Ishikawa (cell line): Measurements from ENCODE around the gene SAFB.
A peak's percentile ranks its signal among the peaks of the same experiment; 100 is the strongest.

Source experiments
- CEBPB ChIP-seq: IDR thresholded peaks from 2 replicates; pipeline ENCODE4 v1.6.1; 2012
- CREB1 ChIP-seq: IDR thresholded peaks from 2 replicates; pipeline ENCODE4 v1.6.1; 2012; ENCODE audit warnings: low read depth
- EGR1 ChIP-seq: IDR thresholded peaks from 2 replicates; pipeline ENCODE4 v1.6.1; 2012
- EP300 ChIP-seq: IDR thresholded peaks from 2 replicates; pipeline ENCODE4 v1.6.1; 2012; ENCODE audit warnings: borderline replicate concordance
- FOXM1 ChIP-seq: IDR thresholded peaks from 2 replicates; pipeline ENCODE4 v1.6.1; 2012; ENCODE audit warnings: low read depth, borderline replicate concordance
- NFIC ChIP-seq: IDR thresholded peaks from 2 replicates; pipeline ENCODE4 v1.6.1; 2012
- RAD21 ChIP-seq: IDR thresholded peaks from 2 replicates; pipeline ENCODE4 v1.6.1; 2012; ENCODE audit warnings: low read depth
- TAF1 ChIP-seq: IDR thresholded peaks from 2 replicates; pipeline ENCODE4 v1.6.1; 2012; ENCODE audit warnings: low read depth, mild to moderate bottlenecking
- TCF12 ChIP-seq: IDR thresholded peaks from 2 replicates; pipeline ENCODE4 v1.6.1; 2012; ENCODE audit warnings: low read depth
- TEAD4 ChIP-seq: IDR thresholded peaks from 2 replicates; pipeline ENCODE4 v1.6.1; 2012
- YY1 ChIP-seq: IDR thresholded peaks from 2 replicates; pipeline ENCODE4 v1.6.1; 2012; ENCODE audit warnings: low read depth
- ZBTB7A ChIP-seq: IDR thresholded peaks from 2 replicates; pipeline ENCODE4 v1.6.1; 2012; ENCODE audit warnings: low read depth
- TF ChIP-seq, protein P1 (sequence below): IDR thresholded peaks from 2 replicates; pipeline ENCODE4 v1.6.1; 2012
- TF ChIP-seq, protein P2 (sequence below): IDR thresholded peaks from 2 replicates; pipeline ENCODE4 v1.6.1; 2012; ENCODE audit warnings: low read depth, mild to moderate bottlenecking
- TF ChIP-seq, protein P3 (sequence below): IDR thresholded peaks from 2 replicates; pipeline ENCODE4 v1.6.1; 2012

Gene SAFB

DNA sequence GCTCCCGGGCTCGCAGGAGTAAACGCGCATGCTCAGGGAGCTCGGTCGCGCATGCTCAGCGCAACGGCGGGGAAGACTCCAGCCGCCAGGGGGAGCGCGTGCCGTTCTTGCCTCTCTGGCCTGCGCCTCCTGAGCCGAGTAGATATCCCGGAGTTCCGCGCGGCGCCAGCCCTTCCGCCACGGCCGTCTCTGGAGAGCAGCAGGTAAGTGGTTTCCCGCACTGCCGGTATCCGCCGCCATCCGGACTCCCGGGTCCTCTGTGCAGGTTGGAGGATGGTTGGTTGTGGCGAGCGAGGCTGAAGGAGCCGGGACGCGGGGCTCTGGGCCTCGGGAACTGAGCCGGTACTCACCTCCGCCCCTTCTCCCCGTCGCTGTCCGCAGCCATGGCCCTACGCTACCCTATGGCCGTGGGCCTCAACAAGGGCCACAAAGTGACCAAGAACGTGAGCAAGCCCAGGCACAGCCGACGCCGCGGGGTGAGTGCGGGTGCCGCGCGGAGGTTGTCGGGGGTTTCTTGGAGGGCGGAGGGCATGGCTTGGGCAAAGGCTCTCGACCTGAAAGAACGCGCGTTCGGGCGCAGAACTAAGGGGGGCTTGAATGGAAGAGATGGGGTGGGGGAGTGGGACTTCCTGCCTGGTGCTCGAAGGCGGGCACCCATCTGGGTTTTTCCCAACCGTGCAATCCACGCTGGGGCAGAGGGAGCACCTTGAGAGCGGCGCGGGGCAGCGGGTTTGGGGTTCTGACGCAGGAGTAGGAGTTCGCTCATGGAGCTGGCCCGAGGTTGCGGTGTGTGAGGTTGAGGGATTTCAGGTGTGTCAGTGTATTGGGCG, 67.5 kb downstream of the SAFB start, which contains the start of gene RPL36:
RPL36 (plus strand) TSS at position 171 of the 830 bp plus-strand sequence; CDS start at position 384, 213 bp downstream.
- TF ChIP-seq ZBTB7A (no peak), CREB1 (no peak), YY1 (peak; percentile 83), TAF1 (peak; percentile 100), TCF12 (peak; percentile 77), FOXM1 (no peak), NFIC (0 out of 2 replicates have a peak, but pooled peaks have one; percentile 14), CEBPB (no peak; the same call in 1 of the 2 replicates), EP300 (no peak), TEAD4 (no peak), RAD21 (no peak; the same call in 1 of the 2 replicates), EGR1 (no peak; the same call in 1 of the 2 replicates)
- TF ChIP-seq, protein P1, sequence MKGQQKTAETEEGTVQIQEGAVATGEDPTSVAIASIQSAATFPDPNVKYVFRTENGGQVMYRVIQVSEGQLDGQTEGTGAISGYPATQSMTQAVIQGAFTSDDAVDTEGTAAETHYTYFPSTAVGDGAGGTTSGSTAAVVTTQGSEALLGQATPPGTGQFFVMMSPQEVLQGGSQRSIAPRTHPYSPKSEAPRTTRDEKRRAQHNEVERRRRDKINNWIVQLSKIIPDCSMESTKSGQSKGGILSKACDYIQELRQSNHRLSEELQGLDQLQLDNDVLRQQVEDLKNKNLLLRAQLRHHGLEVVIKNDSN, result peak; percentile 26; the same call in 1 of the 2 replicates
- TF ChIP-seq, protein P2, sequence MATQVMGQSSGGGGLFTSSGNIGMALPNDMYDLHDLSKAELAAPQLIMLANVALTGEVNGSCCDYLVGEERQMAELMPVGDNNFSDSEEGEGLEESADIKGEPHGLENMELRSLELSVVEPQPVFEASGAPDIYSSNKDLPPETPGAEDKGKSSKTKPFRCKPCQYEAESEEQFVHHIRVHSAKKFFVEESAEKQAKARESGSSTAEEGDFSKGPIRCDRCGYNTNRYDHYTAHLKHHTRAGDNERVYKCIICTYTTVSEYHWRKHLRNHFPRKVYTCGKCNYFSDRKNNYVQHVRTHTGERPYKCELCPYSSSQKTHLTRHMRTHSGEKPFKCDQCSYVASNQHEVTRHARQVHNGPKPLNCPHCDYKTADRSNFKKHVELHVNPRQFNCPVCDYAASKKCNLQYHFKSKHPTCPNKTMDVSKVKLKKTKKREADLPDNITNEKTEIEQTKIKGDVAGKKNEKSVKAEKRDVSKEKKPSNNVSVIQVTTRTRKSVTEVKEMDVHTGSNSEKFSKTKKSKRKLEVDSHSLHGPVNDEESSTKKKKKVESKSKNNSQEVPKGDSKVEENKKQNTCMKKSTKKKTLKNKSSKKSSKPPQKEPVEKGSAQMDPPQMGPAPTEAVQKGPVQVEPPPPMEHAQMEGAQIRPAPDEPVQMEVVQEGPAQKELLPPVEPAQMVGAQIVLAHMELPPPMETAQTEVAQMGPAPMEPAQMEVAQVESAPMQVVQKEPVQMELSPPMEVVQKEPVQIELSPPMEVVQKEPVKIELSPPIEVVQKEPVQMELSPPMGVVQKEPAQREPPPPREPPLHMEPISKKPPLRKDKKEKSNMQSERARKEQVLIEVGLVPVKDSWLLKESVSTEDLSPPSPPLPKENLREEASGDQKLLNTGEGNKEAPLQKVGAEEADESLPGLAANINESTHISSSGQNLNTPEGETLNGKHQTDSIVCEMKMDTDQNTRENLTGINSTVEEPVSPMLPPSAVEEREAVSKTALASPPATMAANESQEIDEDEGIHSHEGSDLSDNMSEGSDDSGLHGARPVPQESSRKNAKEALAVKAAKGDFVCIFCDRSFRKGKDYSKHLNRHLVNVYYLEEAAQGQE, result no peak; the same call in 1 of the 2 replicates
- TF ChIP-seq, protein P3, sequence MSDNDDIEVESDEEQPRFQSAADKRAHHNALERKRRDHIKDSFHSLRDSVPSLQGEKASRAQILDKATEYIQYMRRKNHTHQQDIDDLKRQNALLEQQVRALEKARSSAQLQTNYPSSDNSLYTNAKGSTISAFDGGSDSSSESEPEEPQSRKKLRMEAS, result peak; percentile 92

DNA sequence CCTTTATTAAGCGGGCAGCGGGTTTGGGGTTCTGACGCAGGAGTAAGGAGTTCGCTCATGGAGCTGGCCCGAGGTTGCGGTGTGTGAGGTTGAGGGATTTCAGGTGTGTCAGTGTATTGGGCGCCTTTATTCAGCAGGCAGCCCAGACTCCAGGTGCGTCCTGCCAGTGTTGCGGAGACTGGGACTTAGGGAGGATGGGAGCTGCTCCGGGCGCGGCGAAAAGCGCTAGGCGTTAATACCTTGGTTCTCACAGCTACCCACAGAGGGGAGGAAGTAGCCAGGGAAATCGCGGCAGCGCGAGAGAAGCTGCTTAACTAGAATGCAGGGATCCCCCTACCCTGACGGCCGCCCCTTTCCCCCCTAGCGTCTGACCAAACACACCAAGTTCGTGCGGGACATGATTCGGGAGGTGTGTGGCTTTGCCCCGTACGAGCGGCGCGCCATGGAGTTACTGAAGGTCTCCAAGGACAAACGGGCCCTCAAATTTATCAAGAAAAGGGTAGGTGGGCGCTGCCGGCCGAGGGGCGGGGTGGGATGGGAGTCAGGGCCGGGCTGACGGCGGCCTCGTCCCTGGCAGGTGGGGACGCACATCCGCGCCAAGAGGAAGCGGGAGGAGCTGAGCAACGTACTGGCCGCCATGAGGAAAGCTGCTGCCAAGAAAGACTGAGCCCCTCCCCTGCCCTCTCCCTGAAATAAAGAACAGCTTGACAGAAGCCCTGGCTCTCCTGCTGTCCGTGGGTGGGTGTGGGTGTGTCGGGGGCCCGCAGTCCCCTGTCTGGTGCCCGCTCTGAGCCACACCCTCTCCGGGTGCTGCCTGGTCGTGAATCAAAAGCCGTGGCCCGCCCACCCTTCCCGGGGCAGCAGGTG, 68.3 kb downstream of the SAFB start:
- TF ChIP-seq EGR1, result peak; percentile 63; the same call in 1 of the 2 replicates
- no peak for TF ChIP-seq CREB1
- TF ChIP-seq, protein P3, result peak; percentile 49; the same call in 1 of the 2 replicates

DNA sequence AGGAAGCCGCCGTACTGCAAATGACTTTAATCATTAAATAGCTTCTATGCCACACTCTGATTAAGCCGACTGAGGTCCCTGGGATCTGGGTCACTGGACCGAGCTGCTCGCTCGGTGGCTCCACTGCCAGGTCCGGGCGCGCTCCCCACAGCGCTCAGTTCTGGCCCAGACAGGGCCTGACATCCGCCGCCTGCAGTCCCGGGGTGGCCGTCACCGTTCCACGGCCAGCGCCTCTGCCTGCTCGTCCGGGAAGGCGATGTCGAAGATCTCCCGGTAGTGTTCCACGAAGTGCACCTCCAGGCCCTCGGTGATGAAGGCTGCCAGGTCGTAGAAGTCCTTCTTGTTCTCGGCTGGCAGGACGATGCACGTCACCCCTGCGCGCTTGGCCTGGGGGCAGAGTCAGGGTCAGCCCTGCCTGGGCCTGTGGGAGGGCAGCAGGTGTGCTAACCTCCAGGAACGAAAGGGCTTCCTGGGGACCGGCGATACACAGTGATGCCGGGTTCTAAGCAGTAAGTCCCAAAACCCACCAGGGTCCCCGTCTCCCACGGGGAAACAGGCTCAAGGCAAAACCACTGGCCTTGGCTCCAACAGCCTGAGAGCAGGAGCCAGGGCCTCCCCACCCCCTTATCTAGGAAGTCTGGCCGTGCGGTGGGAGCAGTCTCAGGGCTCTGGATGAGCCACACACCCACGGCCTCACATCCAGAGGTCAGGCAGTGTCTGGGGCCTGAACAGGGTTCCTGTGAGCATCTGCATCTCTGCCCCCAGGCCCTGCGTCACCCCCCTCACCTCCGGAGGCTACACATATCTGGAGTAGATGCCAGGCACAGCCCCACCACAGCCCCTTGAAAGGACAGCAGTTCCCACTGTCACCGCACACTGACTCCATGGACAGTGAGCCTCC, 69.2 kb downstream of the SAFB start:
- TF ChIP-seq CEBPB (no peak), RAD21 (no peak), TCF12 (no peak), TEAD4 (no peak)
- TF ChIP-seq, protein P1, result no peak

DNA sequence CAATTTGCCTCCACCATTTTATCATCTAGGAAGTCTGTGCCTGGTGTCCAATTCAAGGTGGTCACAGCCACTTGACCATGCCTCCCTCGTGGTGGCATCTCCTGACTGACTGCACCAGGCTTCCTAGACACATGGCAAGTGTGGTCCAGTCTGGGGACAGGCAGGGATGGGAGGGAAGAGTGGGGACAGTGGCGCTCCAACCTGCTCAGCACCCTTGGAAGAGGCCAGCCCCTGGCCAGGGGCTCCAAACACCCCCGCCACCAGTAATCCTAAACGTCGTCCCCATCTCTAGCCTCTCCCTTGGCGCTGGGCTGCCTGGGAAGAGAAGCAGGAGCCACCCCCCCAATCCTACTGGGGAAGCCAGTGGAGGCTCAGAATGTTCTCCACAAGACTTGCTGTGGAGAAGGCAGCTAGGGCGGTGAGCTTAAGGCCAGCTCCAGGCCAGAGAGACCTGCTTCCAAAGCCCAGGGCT, 69.9 kb downstream of the SAFB start:
- TF ChIP-seq, protein P1, result no peak
- no peak for TF ChIP-seq YY1
- TF ChIP-seq CREB1, result no peak
- no peak for TF ChIP-seq ZBTB7A
- TF ChIP-seq EGR1, result no peak
- no peak for TF ChIP-seq CEBPB
- no peak for TF ChIP-seq RAD21
- TF ChIP-seq TEAD4, result no peak
- no peak for TF ChIP-seq FOXM1
- no peak for TF ChIP-seq NFIC
- TF ChIP-seq, protein P2, result no peak
- no peak for TF ChIP-seq EP300
- TF ChIP-seq TCF12, result no peak
- TF ChIP-seq, protein P3, result no peak
